ENCODE measurements around the gene MS4A3.
"Not testable (repeated sequence)": the region's sequence is repeated elsewhere in the genome, so short reads cannot be mapped to it uniquely, and the experiment has no call there.

GRCh38 chr11:60020376-60020775, 36.1 kb upstream of the MS4A3 start:
- not testable (repeated sequence) for TF ChIP-seq CTCF (conservative IDR thresholded peaks at IDR 0.05; ENCODE audit: low read depth, low read length); EZH2 (IDR thresholded peaks at IDR 0.05; ENCODE audit: low read length, unreplicated experiment)
